Osteocyte (in vitro differentiated cells): ENCODE measurements around the gene ZEB1. TPM values are rescaled to one million over a fixed set of nuclear protein-coding genes. Genes with fewer than 3 reads are reported as not detected.

Experiments
- DNase-seq: peaks from one replicate; pipeline ENCODE4 v3.0.0; 2021; ENCODE audit warnings: mixed read lengths; ENCODE audit not compliant: unreplicated experiment; ENCODE audit errors: extremely low spot score
- H3K27ac Mint-ChIP-seq: one replicate; pipeline ENCODE4 v1.8.0; 2021; ENCODE audit warnings: mild to moderate bottlenecking, mixed read lengths; ENCODE audit not compliant: unreplicated experiment
- H3K27me3 Mint-ChIP-seq: one replicate; pipeline ENCODE4 v1.8.0; 2021; ENCODE audit warnings: mixed read lengths; ENCODE audit not compliant: unreplicated experiment
- H3K36me3 Mint-ChIP-seq: one replicate; pipeline ENCODE4 v1.8.0; 2021; ENCODE audit warnings: mixed read lengths; ENCODE audit not compliant: unreplicated experiment
- H3K4me1 Mint-ChIP-seq: one replicate; pipeline ENCODE4 v1.8.0; 2021; ENCODE audit warnings: mixed read lengths; ENCODE audit not compliant: unreplicated experiment
- H3K4me3 Mint-ChIP-seq: one replicate; pipeline ENCODE4 v1.8.0; 2021; ENCODE audit warnings: mild to moderate bottlenecking, moderate library complexity, mixed read lengths; ENCODE audit not compliant: unreplicated experiment
- H3K9me3 Mint-ChIP-seq: one replicate; pipeline ENCODE4 v1.8.0; 2021; ENCODE audit warnings: mixed read lengths; ENCODE audit not compliant: unreplicated experiment
- CTCF ChIP-seq: fragments of 200-600 bp; sonication (generic); IDR thresholded peaks from 2 replicates; pipeline ENCODE4 v1.5.0; 2021; ENCODE audit warnings: antibody characterized with exemption, mild to moderate bottlenecking, moderate library complexity
- total RNA-seq: library from RNA; stranded (reverse); gene quantifications from 2 replicates; pipeline ENCODE4 v1.2.1, GENCODE V29; 2021

ZEB1 gene
- total RNA-seq, 1 donor from 2014 or later, result 54.4 TPM

- no peaks in the 10 kb centered on the region for H3K27me3 Mint-ChIP-seq
- no peaks in the 10 kb centered on the region for H3K4me1 Mint-ChIP-seq
- no peak overlapping the region for H3K4me3 Mint-ChIP-seq
- no peak overlapping the region for H3K27ac Mint-ChIP-seq
- DNase-seq, result no peak
- no peaks in the 10 kb centered on the region for H3K36me3 Mint-ChIP-seq
- no peak for TF ChIP-seq CTCF
- H3K9me3 Mint-ChIP-seq, result no peaks in the 10 kb centered on the region
Observed at GRCh38 chr10:31291123-31291522, 27.9 kb upstream of the ZEB1 start.

GRCh38 chr10:31294558-31294957, 24.5 kb upstream of the ZEB1 start:
- Mint-ChIP-seq H3K27me3 (no peaks in the 10 kb centered on the region), H3K4me3 (no peak overlapping the region), H3K9me3 (no peaks in the 10 kb centered on the region), H3K27ac (no peak overlapping the region), H3K4me1 (peaks cover 2% of the 10 kb centered on the region), H3K36me3 (no peaks in the 10 kb centered on the region)
- DNase-seq, result no peak
- TF ChIP-seq CTCF, result no peak

GRCh38 chr10:31296754-31297153, 22.3 kb upstream of the ZEB1 start:
- TF ChIP-seq CTCF, result no peak
- DNase-seq, result no peak
- no peaks in the 10 kb centered on the region for H3K27me3 Mint-ChIP-seq
- H3K27ac Mint-ChIP-seq, result no peak overlapping the region
- peaks cover 2% of the 10 kb centered on the region for H3K4me1 Mint-ChIP-seq
- H3K9me3 Mint-ChIP-seq, result peaks cover 6% of the 10 kb centered on the region
- no peak overlapping the region for H3K4me3 Mint-ChIP-seq
- no peaks in the 10 kb centered on the region for H3K36me3 Mint-ChIP-seq

- Mint-ChIP-seq H3K27me3 (no peaks in the 10 kb centered on the region), H3K4me1 (peaks cover 2% of the 10 kb centered on the region), H3K27ac (no peak overlapping the region), H3K36me3 (no peaks in the 10 kb centered on the region), H3K9me3 (peaks cover 7% of the 10 kb centered on the region), H3K4me3 (no peak overlapping the region)
- no peak for DNase-seq
- no peak for TF ChIP-seq CTCF
Observed at GRCh38 chr10:31299119-31299518, 19.9 kb upstream of the ZEB1 start.

- no peak for TF ChIP-seq CTCF
- Mint-ChIP-seq H3K4me1 (peaks cover 2% of the 10 kb centered on the region), H3K36me3 (peaks cover 3% of the 10 kb centered on the region), H3K4me3 (no peak overlapping the region), H3K9me3 (peaks cover 7% of the 10 kb centered on the region), H3K27ac (no peak overlapping the region), H3K27me3 (no peaks in the 10 kb centered on the region)
- DNase-seq, result no peak
Observed at GRCh38 chr10:31303212-31303611, 15.8 kb upstream of the ZEB1 start.
